CD4-positive, alpha-beta T cell treated with Interleukin-17A for 4 hours (primary cell): ENCODE measurements around the gene TOB1.
A peak's percentile ranks its signal among the peaks of the same experiment; 100 is the strongest.
"Not testable (repeated sequence)": the region's sequence is repeated elsewhere in the genome, so short reads cannot be mapped to it uniquely, and the experiment has no call there.

ENCODE experiments used
- DNase-seq: peaks from one replicate; pipeline ENCODE4 v3.0.0-alpha.2; 2020; ENCODE audit warnings: mixed read lengths

The TOB1 gene

GRCh38 chr17:50898369-50899004, 32.3 kb upstream of the TOB1 start:
- DNase-seq, result no peak

- not testable (repeated sequence) for DNase-seq
Measured at GRCh38 chr17:50894513-50894912, 28.4 kb upstream of the TOB1 start.

- DNase-seq, result no peak
Measured at GRCh38 chr17:50893183-50893993, 27.2 kb upstream of the TOB1 start.

- DNase-seq, result no peak
Measured at GRCh38 chr17:50892101-50892776, 26.1 kb upstream of the TOB1 start.

GRCh38 chr17:50891577-50891989, 25.4 kb upstream of the TOB1 start:
- no peak for DNase-seq

- no peak for DNase-seq
Measured at GRCh38 chr17:50890675-50891516, 24.7 kb upstream of the TOB1 start.

- no peak for DNase-seq
Measured at GRCh38 chr17:50889528-50890118, 23.5 kb upstream of the TOB1 start.

GRCh38 chr17:50887705-50888245, 21.6 kb upstream of the TOB1 start:
- DNase-seq, result no peak

- no peak for DNase-seq
Measured at GRCh38 chr17:50884439-50885311, 18.5 kb upstream of the TOB1 start.

- DNase-seq, result no peak
Measured at GRCh38 chr17:50883850-50884438, 17.8 kb upstream of the TOB1 start.

GRCh38 chr17:50882851-50883250, 16.7 kb upstream of the TOB1 start:
- DNase-seq, result no peak

- DNase-seq, result no peak
Measured at GRCh38 chr17:50881182-50881581, 15.0 kb upstream of the TOB1 start.

GRCh38 chr17:50879086-50879485, 12.9 kb upstream of the TOB1 start:
- DNase-seq, result no peak

GRCh38 chr17:50877838-50878237, 11.7 kb upstream of the TOB1 start:
- no peak for DNase-seq

GRCh38 chr17:50877042-50877441, 10.9 kb upstream of the TOB1 start:
- not testable (repeated sequence) for DNase-seq

GRCh38 chr17:50875074-50875473, 8.9 kb upstream of the TOB1 start:
- no peak for DNase-seq

- peak; percentile 72 for DNase-seq
Measured at GRCh38 chr17:50872710-50873424, 6.7 kb upstream of the TOB1 start.

- DNase-seq, result no peak
Measured at GRCh38 chr17:50871898-50872297, 5.7 kb upstream of the TOB1 start.

GRCh38 chr17:50871364-50871763, 5.2 kb upstream of the TOB1 start:
- peak; percentile 45 for DNase-seq

- DNase-seq, result no peak
Measured at GRCh38 chr17:50868602-50869001, 2.4 kb upstream of the TOB1 start.
